GM12874 (cell line): ENCODE measurements around the gene PYY.

Experiments
- CTCF ChIP-seq: IDR thresholded peaks from 2 replicates; pipeline ENCODE4 v1.5.1; 2011; ENCODE audit warnings: low read depth, mild to moderate bottlenecking, control low read depth, low read length, moderate library complexity; ENCODE audit not compliant: insufficient read depth

Gene PYY

DNA sequence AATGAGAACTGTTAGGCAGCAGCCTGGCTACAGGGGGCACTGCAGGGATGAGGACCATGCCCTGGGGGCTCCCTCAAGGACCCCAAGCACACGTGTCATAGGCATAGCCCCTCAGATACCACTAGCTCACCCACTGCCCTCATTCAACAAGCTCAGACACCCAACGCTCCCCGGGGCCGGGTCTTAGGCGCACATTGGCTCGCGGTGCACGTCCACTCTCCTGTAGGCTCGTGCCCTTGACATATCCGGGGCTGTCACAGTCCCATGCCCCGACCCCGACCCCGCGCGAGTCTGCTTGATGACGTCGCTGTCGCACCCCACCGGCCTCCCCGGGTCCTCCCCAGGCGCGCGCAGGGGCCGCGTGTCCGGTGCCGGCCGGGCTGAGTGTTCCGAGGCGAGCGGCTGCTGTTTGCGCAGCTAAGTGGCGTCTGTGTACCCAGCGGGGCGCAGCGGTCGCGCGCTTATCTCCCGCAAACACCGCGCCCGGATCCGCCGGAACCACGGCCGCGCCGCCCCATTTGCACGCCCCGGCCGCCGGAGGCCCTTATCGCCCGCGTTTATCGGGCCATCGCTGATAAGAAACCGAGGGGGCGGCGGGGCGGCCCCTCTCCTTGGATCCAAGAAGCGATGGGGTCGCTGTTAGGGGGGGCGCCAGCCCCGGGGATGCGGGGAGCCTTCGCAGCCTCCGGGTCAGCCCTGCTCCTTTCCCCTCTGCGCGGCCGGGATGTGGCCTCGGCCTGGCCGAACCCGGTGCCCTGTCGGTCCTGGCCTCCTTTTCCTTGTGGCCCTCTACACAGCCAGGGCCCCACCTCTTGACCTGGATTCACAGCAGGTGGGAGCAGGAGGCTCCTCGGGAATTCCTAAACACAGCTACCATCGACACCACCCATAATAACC lies 30.0 kb upstream of the PYY start:
- TF ChIP-seq CTCF = no peak

- no peak for TF ChIP-seq CTCF
Observed at GRCh38 chr17:43983196-43983514, 29.4 kb upstream of the PYY start.

DNA sequence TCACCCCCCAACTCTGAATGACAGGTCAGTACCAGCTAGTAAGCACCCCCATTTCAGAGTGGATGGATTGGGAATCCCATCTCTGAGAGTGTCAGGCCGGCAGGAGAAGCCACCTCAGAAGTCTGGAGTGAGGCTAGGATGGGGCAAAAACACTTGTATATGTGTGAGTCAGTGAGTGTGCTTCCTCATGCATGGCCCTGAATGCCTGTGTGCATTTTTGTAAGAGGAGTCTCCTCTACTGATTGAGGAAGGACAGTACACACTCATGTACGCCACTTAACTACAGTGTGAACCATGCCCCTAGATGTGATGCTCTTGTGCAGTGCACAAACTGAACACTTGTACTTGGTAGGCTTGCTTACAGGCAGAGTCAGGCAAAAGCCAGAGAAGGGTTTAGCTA lies 28.4 kb upstream of the PYY start:
- no peak for TF ChIP-seq CTCF

DNA sequence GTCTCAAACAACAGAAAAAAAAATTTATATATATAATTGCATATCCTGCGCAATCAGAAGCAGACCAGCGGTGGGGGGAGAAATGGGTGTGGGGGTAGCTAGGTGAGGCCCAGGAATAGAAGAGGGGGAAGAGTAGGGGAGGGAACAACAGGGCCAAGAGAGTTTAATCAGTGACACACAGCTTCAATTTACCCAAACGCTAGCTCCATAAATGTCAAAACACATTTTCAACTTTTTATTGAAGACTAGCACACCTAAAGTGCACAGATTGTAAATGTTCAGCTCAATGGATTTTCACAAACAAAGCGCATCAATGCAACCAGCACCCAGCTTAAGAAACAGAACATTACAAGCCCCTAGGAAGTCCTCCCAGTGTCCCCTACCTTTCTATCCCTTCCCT lies 25.9 kb upstream of the PYY start:
- TF ChIP-seq CTCF = no peak

DNA sequence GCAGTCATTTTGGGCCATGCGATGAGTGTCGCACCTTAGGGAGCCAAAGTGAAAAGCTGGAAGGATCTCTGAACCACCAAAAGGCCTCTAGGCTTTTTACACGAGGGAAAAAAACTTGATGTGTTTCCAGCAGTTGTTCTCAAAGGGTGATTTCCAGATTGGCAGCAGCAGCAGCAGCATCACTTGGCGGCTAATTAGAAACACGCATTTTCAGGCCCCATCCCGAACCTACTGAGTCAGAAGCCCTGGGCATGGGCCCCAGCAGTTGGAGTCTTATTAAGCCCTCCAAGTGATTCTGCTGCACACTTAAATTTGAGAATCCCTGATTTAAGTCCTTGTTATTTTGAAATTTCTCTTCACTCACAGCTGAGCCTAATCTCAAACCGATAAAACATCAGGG lies 25.3 kb upstream of the PYY start:
- no peak for TF ChIP-seq CTCF

DNA sequence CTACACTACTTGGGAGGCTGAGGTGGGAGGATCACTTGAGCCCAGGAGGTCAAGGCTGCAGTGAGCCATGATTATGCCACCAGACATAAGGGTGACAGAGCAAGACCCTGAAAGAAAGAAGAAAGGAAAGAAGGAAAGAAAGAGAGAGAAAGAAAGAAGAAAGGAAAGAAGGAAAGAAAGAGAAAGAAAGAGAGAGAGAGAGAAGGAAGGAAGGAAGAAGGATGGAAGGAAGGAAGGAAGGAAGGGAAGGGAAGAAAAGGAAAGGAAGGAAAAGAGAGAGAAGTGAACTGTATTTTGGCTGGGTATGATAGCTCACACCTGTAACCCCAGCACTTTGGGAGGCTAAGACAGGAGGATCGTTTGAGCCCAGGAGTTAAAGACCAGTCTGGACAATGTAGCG lies 24.3 kb upstream of the PYY start:
- no peak for TF ChIP-seq CTCF

- no peak for TF ChIP-seq CTCF
Observed at GRCh38 chr17:43976963-43977837, 23.5 kb upstream of the PYY start.
